GM21367 (cell line): ENCODE results near the gene IL31RA.

ENCODE experiments used
- ATAC-seq: cut with Tn5 transposase; IDR thresholded peaks from one replicate; pipeline ENCODE4 v1.9.1; 2021; ENCODE audit not compliant: unreplicated experiment

The IL31RA gene

DNA sequence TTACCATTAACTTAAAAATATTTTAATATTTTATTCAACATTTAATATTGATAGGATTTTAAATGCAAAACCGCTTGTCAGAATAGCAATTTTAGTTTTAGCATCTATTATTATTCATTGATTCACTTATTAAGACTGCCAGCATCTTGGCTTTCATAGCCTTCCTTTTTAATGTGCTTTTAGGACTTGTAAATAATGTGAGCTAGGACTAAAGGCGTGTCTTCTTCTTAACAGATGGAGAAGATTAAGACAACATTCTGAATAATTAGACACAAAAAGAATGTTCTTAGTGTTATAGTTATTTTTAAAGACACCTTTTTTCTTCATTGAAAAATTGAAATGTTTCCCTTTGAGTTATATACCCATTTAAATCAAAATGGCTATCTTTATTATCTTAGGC, 6.9 kb downstream of the IL31RA start:
- ATAC-seq, result no peak

DNA sequence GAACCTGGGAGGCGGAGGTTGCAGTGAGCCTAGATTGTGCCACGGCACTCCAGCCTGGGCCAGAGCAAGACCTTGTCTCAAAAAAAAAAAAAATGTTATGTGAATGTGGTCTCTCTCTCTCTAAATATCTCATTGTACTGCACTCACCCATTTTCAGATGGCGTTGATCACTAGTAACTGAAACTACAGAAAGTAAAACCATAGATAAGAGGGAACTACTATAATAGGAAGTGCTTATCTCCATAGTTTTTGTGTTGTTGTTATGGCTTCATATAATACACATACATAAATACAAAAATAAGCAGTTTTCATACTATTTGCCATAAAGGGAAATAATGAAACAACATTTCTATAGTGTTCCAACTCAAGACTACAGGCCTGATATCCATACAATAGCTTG, 9.1 kb downstream of the IL31RA start:
- ATAC-seq, result no peak

GRCh38 chr5:55860709-55861108, 9.6 kb downstream of the IL31RA start:
- no peak for ATAC-seq

GRCh38 chr5:55864606-55865541, 13.7 kb downstream of the IL31RA start:
- ATAC-seq, result no peak

DNA sequence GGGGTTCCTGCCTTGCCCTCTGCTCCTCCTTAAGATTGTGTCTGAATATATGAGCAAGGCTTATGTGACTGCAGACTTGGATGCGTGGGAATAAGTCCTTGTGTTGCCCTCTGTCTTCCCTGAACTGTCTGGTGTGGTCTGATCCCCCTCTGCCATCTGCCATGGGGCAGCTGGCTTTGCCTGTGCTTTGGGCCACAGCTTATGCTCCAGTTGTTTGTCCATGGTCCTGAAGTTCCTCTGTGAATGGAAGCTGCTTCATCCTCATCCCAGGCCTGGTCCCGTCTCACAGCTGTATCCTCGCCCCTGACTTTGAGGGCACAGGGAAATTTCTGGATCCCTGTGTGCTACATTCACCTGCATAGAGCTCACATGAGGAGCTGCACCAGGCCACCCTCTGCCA, 14.7 kb downstream of the IL31RA start:
- ATAC-seq, result no peak

- no peak for ATAC-seq
Measured at GRCh38 chr5:55866485-55866884, 15.3 kb downstream of the IL31RA start.

DNA sequence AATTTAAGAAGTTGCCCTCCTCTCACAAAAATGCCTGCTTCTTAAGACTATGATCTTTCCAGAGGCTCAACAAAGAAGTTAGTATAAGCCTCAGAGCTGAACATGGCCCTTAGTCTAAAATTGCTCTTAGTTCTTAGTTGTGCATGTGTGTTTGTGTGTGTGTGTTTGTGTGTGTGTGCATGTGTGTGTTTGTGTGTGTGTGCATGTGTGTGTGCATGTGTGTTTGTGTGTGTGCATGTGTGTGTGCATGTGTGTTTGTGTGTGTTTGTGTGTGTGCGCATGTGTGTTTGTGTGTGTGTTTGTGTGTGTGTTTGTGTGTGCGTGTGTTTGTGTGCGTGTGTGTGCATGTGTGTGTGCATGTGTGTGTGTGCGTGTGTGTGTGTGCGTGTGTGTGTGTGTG, 15.8 kb downstream of the IL31RA start:
- no peak for ATAC-seq

GRCh38 chr5:55868846-55869245, 17.7 kb downstream of the IL31RA start:
- no peak for ATAC-seq

DNA sequence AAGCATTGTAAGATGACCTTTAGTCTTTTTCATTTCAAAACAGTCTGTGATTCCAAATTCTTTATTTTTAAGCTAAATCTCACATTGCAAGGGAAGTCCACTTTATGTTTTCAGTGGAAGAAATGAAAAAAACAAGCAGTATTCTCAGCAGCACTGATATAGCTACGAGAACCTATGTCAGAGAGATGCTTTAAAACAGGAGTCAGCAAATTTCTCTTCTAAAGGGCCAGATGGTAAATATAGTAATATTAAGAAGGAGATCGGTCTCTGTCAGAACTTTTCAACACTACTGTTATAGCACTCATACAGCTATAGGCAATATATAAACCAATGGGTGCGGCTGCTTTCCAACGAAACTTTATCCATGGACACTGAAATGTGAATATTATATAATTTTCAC, 18.7 kb downstream of the IL31RA start:
- ATAC-seq, result no peak

GRCh38 chr5:55873234-55873633, 22.1 kb downstream of the IL31RA start:
- ATAC-seq, result no peak

DNA sequence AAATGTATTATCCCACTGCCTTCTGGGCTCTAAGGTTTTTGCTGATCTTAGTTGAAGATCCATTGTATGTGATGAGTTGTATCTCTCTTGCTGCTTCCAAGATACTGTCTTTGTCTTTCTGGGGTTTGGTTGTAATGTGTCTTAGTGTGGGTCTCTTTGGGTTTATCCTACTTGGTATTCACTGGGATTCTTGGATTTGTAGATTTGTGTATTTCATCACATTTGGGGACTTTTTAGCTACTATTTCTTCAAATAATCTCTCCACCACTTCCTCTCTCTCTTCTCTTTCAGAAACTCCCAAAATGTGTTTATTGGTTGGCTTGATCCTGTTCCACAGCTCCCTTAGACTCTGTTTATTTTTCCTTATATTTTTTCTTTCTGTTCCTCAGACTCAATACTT, 26.5 kb downstream of the IL31RA start:
- ATAC-seq, result no peak

GRCh38 chr5:55880453-55880852, 29.3 kb downstream of the IL31RA start:
- no peak for ATAC-seq

- ATAC-seq, result no peak
Measured at GRCh38 chr5:55885359-55885758, 34.2 kb downstream of the IL31RA start.

DNA sequence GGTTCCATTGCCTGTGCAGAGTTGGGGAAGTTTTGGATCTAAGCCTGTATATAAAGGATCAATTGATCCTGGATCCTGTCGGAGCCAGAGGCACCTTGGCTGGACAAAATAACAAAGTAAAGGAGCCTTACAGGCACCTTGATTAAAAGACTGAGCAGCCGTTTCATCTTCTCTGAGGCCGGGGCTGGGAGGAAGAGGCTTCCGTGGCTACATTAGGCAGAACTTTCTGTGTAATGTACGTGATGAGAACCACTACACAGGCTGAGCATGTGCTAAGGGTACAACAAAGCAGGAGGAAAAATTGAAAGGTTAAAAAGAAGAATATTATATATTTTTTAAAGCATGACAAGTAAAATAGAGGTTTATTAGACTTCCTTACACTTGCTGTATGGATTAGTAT, 37.0 kb downstream of the IL31RA start:
- ATAC-seq, result no peak

DNA sequence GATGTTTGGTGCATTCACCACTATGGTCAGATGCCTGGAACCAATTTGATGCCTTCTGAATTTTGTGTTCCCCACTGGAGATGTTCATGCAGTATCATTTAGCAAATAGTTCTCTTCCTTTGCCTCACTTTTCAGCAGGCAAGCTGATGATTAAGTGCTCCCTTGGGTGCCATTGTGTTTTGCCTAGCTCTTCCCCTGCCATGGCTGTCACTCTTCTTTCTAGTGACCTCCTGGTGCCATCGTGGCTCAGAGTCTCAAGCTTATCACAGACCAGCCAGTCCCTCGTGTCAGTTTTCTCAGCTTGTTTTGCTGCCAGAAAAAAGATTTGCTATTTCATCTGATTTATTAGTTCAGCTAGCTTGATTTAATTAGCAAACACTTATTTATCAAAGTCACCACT, 41.3 kb downstream of the IL31RA start:
- ATAC-seq, result no peak

GRCh38 chr5:55894135-55894534, 43.0 kb downstream of the IL31RA start:
- ATAC-seq, result no peak

GRCh38 chr5:55895346-55895745, 44.2 kb downstream of the IL31RA start:
- no peak for ATAC-seq

- ATAC-seq, result no peak
Measured at GRCh38 chr5:55896238-55896637, 45.1 kb downstream of the IL31RA start.

DNA sequence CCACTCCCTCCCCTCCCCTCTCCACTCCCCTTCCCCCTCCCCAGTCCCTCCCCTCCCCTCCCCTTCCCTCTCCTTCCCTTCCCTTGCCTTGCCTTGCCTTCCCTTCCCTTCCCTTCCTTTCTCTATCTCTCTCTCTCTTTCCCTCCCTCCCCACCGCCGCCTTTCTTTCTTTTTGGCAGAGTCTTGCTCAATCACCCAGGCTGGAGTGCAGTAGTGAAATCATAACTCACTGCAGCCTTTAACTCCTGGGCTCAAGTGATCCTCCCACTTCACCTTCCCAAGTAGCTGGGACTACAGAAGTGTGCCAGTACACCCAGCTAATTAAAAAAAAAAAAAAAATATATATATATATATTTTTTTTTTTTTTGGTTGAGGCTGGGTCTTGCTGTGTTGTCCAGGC, 45.5 kb downstream of the IL31RA start:
- ATAC-seq, result no peak

DNA sequence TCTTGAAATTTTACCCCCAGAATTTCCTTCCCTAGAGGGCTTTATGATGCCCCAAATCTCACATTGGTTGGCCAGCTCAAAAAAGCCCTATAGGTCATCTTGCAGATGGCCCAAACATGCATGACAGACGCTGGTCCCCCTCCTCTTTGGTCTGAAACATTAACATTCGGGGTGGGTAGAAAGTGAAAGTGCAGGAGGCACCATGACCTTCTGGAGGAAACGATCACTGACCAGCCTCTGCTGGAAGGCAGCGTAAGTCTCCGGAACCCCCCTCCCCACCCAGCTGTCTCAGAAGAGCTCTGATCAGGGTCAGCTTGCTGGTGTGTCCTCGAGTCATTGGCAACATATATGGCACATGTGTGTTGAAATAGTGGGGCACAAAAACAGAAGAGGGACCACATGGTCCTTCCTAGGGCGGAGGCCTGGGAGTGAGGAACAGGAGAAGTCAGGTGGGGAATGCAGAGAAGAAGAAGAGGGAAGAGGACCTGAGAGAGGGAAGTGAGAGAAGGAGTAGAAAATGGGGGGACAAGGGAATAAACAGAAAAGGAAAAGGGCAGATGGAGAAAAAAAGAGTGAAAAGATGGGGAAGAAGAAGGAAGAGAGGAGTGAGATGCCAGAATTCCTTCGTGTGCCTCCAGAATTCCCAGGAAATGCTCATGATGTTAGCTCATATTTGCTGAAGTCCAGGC, 46.2 kb downstream of the IL31RA start:
- ATAC-seq, result no peak

DNA sequence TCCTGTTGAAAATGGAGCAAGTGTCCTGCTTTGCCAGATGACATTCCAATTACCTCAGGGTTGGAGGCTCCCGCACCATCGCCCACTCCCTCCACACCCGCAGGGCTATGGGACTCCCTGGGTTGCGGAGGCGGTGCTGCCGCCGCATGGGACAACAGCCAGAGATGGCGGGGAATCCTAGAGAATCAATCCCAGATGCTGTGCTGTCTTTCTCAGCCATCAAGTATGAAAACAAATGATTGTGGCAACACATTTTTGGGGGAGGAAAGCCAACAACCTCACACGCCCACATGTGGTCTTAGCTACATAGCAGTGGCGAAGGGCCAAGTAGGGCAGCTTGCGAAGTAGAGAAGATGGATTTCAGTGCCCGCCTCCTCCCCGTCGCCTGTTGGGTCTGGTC, 46.7 kb downstream of the IL31RA start:
- no peak for ATAC-seq

GRCh38 chr5:55899344-55899743, 48.2 kb downstream of the IL31RA start:
- no peak for ATAC-seq
